H7 (cell line): ENCODE data around the gene LRRC7. TPM values are rescaled to one million over a fixed set of nuclear protein-coding genes. Genes with fewer than 3 reads are reported as not detected.
A peak's percentile ranks its signal among the peaks of the same experiment; 100 is the strongest.

Experiments
- DNase-seq: peaks from one replicate; pipeline ENCODE4 v3.0.0; 2012
- H3K27me3 ChIP-seq: 2 replicates; pipeline ENCODE4 v1.6.0; 2011; ENCODE audit warnings: mild to moderate bottlenecking, low read length; ENCODE audit not compliant: control insufficient read depth, insufficient read depth
- H3K36me3 ChIP-seq: replicated peaks from 2 replicates; pipeline ENCODE4 v1.5.1; 2011; ENCODE audit warnings: low read length; ENCODE audit not compliant: control insufficient read depth, insufficient read depth
- H3K4me3 ChIP-seq: 2 replicates; pipeline ENCODE4 v1.5.1; 2011; ENCODE audit warnings: low read depth, mild to moderate bottlenecking, control low read depth, low read length, moderate library complexity; ENCODE audit not compliant: insufficient read depth
- total RNA-seq: library from RNA; depleted of rRNA; stranded (reverse); fragments of >200 nt; shearing (Covaris generic); gene quantifications from 2 replicates; pipeline ENCODE4 v1.2.3, GENCODE V29; 2014

LRRC7 gene
- total RNA-seq, 1 experiment from 2014 or later: 0.24 TPM

- H3K4me3 ChIP-seq: peak overlapping the region; percentile 73
- peaks cover 78% of the 10 kb centered on the region for H3K27me3 ChIP-seq
- H3K36me3 ChIP-seq: no peaks in the 10 kb centered on the region
- peak; percentile 50 for DNase-seq
Observed at GRCh38 chr1:69568421-69569174, 876 bp downstream of the LRRC7 start.

GRCh38 chr1:69569175-69569541 lies 1.4 kb downstream of the LRRC7 start:
- peaks cover 78% of the 10 kb centered on the region for H3K27me3 ChIP-seq
- peak overlapping the region; percentile 73 for H3K4me3 ChIP-seq
- no peaks in the 10 kb centered on the region for H3K36me3 ChIP-seq
- peak; percentile 14 for DNase-seq

GRCh38 chr1:69569576-69570328 lies 2.0 kb downstream of the LRRC7 start:
- peaks cover 75% of the 10 kb centered on the region for H3K27me3 ChIP-seq
- H3K36me3 ChIP-seq: no peaks in the 10 kb centered on the region
- H3K4me3 ChIP-seq: peak overlapping the region; percentile 73
- peak; percentile 23 for DNase-seq

GRCh38 chr1:69570356-69570755 lies 2.6 kb downstream of the LRRC7 start:
- Histone ChIP-seq H3K27me3 (peaks cover 71% of the 10 kb centered on the region), H3K4me3 (peak overlapping the region; percentile 73), H3K36me3 (no peaks in the 10 kb centered on the region)
- peak; percentile 7 for DNase-seq

GRCh38 chr1:69572921-69573320 lies 5.2 kb downstream of the LRRC7 start:
- DNase-seq: no peak
- Histone ChIP-seq H3K36me3 (no peaks in the 10 kb centered on the region), H3K27me3 (peaks cover 45% of the 10 kb centered on the region), H3K4me3 (no peak overlapping the region)

- Histone ChIP-seq H3K4me3 (no peak overlapping the region), H3K36me3 (no peaks in the 10 kb centered on the region), H3K27me3 (peaks cover 35% of the 10 kb centered on the region)
- no peak for DNase-seq
Observed at GRCh38 chr1:69573911-69574310, 6.2 kb downstream of the LRRC7 start.

- H3K4me3 ChIP-seq: no peak overlapping the region
Observed at GRCh38 chr1:69585666-69586065, 17.9 kb downstream of the LRRC7 start.

GRCh38 chr1:69587391-69587790 lies 19.7 kb downstream of the LRRC7 start:
- Histone ChIP-seq H3K36me3 (no peaks in the 10 kb centered on the region), H3K27me3 (no peaks in the 10 kb centered on the region), H3K4me3 (no peak overlapping the region)
- DNase-seq: no peak

More at GRCh38 chr1:69585666-69586065, 17.9 kb downstream of the LRRC7 start:
- Histone ChIP-seq H3K36me3 (no peaks in the 10 kb centered on the region), H3K27me3 (no peaks in the 10 kb centered on the region)
- DNase-seq: no peak

- no peak overlapping the region for H3K4me3 ChIP-seq
- H3K27me3 ChIP-seq: no peaks in the 10 kb centered on the region
- no peaks in the 10 kb centered on the region for H3K36me3 ChIP-seq
- no peak for DNase-seq
Observed at GRCh38 chr1:69589799-69590198, 22.1 kb downstream of the LRRC7 start.

GRCh38 chr1:69592341-69592740 lies 24.6 kb downstream of the LRRC7 start:
- no peaks in the 10 kb centered on the region for H3K27me3 ChIP-seq
- no peaks in the 10 kb centered on the region for H3K36me3 ChIP-seq
- no peak overlapping the region for H3K4me3 ChIP-seq
- no peak for DNase-seq

GRCh38 chr1:69595486-69595885 lies 27.8 kb downstream of the LRRC7 start:
- no peak overlapping the region for H3K4me3 ChIP-seq
- no peaks in the 10 kb centered on the region for H3K27me3 ChIP-seq
- H3K36me3 ChIP-seq: no peaks in the 10 kb centered on the region
- no peak for DNase-seq

GRCh38 chr1:69611316-69611715 lies 43.6 kb downstream of the LRRC7 start:
- no peaks in the 10 kb centered on the region for H3K36me3 ChIP-seq
- no peak for DNase-seq
- H3K4me3 ChIP-seq: no peak overlapping the region
- no peaks in the 10 kb centered on the region for H3K27me3 ChIP-seq

- Histone ChIP-seq H3K4me3 (no peak overlapping the region), H3K27me3 (no peaks in the 10 kb centered on the region), H3K36me3 (no peaks in the 10 kb centered on the region)
- no peak for DNase-seq
Observed at GRCh38 chr1:69613414-69613813, 45.7 kb downstream of the LRRC7 start.

- no peaks in the 10 kb centered on the region for H3K36me3 ChIP-seq
- no peak overlapping the region for H3K4me3 ChIP-seq
- no peak for DNase-seq
Observed at GRCh38 chr1:69638673-69639072, 71.0 kb downstream of the LRRC7 start.

GRCh38 chr1:69639159-69639558 lies 71.4 kb downstream of the LRRC7 start:
- no peaks in the 10 kb centered on the region for H3K27me3 ChIP-seq
- no peaks in the 10 kb centered on the region for H3K36me3 ChIP-seq
- no peak overlapping the region for H3K4me3 ChIP-seq
- no peak for DNase-seq

More at GRCh38 chr1:69638673-69639072, 71.0 kb downstream of the LRRC7 start:
- H3K27me3 ChIP-seq: no peaks in the 10 kb centered on the region
